Left ventricle myocardium inferior (tissue), 1 donor: ENCODE data around the gene AUTS2. TPM values are rescaled to one million over a fixed set of nuclear protein-coding genes. Genes with fewer than 3 reads are reported as not detected.

ENCODE experiments used
- DNase-seq: peaks from one replicate; pipeline ENCODE4 v3.0.0-alpha.2; 2020
- H3K27ac ChIP-seq: fragments of 200-600 bp; replicated peaks from 2 replicates; pipeline ENCODE4 v1.8.0; 2021
- H3K27me3 ChIP-seq: fragments of 200-600 bp; 2 replicates; pipeline ENCODE4 v1.8.0; 2021; ENCODE audit warnings: low read depth
- H3K36me3 ChIP-seq: fragments of 200-600 bp; 2 replicates; pipeline ENCODE4 v1.8.0; 2021
- H3K4me1 ChIP-seq: fragments of 200-600 bp; 2 replicates; pipeline ENCODE4 v1.8.0; 2021
- H3K4me3 ChIP-seq: fragments of 200-600 bp; 2 replicates; pipeline ENCODE4 v1.8.0; 2021; ENCODE audit warnings: mild to moderate bottlenecking, moderate library complexity
- H3K9me3 ChIP-seq: fragments of 200-600 bp; replicated peaks from 2 replicates; pipeline ENCODE4 v1.8.0; 2021
- CTCF ChIP-seq: fragments of 200-600 bp; IDR thresholded peaks from 2 replicates; pipeline ENCODE4 v1.8.0; 2021; ENCODE audit warnings: antibody characterized with exemption, mild to moderate bottlenecking, borderline replicate concordance
- intact Hi-C: fragments of 100-400 bp; cut with micrococcal nuclease; formaldehyde crosslinking; loops from one replicate; pipeline ENCODE4 v1.11.0; 2022
- total RNA-seq: library from RNA; stranded (reverse); fragmentation: NEBNext Ultra II Directional; extraction: Animal tissue kit (Norgen Biotek cat#: 25700); gene quantifications from one replicate; pipeline ENCODE4 v1.2.1, GENCODE V29; 2021
- donor health status: DM: no; HTN: yes; CAD: no; lungs with severe emphysema.

The AUTS2 gene
- total RNA-seq, 1 donor from 2014 or later: 10.5 TPM

DNA sequence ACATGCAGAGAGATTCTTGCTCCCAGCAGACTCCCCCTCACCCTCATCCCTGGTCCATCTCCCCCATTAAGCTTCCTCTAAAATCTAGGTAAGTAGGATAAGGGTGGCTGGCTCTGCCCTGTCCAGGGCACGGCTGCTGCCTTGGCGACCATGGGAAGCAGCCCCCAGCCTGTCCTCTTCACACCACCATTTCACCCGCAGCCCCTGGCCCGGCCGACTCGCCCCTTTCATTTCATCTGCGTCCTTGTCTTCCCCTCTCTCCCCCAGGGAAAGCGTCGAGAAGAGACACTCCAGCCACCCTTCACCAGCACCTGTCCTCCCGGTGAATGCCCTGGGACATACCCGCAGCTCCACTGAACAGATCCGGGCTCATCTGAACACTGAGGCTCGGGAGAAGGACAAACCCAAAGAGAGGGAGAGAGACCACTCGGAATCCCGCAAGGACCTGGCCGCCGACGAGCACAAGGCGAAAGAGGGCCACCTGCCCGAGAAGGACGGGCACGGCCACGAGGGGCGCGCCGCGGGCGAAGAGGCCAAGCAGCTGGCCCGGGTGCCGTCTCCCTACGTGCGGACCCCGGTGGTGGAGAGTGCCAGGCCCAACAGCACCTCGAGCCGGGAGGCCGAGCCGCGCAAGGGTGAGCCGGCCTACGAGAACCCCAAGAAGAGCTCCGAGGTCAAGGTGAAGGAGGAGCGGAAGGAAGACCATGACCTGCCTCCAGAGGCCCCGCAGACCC lies 1191.4 kb downstream of the AUTS2 start:
- Histone ChIP-seq H3K27me3 (no peaks in the 10 kb centered on the region), H3K4me1 (no peaks in the 10 kb centered on the region), H3K9me3 (no peaks in the 10 kb centered on the region), H3K36me3 (peaks cover 65% of the 10 kb centered on the region), H3K4me3 (no peak overlapping the region), H3K27ac (no peak overlapping the region)
- intact Hi-C loops: no loop called here
- no peak for DNase-seq
- no peak for TF ChIP-seq CTCF

DNA sequence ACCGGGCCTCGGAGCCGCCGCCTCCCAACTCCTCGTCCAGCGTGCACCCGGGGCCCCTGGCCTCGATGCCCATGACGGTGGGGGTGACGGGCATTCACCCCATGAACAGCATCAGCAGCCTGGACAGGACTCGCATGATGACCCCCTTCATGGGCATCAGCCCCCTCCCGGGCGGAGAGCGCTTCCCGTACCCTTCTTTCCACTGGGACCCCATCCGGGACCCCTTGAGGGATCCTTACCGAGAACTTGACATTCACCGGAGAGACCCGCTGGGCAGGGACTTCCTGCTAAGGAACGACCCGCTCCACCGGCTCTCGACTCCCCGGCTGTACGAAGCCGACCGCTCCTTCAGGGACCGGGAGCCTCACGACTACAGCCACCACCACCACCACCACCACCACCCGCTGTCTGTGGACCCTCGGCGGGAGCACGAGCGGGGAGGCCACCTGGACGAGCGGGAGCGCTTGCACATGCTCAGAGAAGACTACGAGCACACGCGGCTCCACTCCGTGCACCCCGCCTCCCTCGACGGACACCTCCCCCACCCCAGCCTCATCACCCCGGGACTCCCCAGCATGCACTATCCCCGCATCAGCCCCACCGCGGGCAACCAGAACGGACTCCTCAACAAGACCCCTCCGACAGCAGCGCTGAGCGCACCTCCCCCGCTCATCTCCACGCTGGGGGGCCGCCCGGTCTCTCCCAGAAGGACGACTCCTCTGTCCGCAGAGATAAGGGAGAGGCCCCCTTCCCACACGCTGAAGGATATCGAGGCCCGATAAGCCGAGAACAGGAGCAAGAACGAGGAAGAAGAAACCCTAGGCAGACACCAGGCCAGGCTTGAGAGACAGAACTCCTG lies 1192.2 kb downstream of the AUTS2 start:
- Histone ChIP-seq H3K27ac (no peak overlapping the region), H3K4me1 (no peaks in the 10 kb centered on the region), H3K9me3 (no peaks in the 10 kb centered on the region), H3K4me3 (no peak overlapping the region), H3K27me3 (no peaks in the 10 kb centered on the region), H3K36me3 (peaks cover 57% of the 10 kb centered on the region)
- DNase-seq: no peak
- no peak for TF ChIP-seq CTCF
- intact Hi-C loops: no loop called here

DNA sequence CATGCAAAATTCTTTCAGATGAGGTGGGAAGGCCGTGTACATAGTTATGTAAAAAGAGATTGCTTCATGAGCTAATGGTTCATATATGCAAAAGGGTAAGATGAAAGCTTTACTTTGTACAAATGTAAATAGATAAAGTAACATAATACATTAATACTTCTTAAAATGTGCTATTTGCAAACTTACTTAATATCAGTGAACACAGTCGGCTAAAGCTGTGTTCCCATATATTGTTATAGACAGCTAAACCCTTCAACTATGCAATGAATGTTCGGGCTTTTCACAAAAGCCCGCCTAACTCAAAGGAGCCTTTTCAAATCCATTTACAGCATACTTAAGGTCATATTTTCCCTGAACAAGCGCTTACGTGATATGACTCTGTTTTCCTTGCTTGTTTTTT lies 1193.1 kb downstream of the AUTS2 start:
- Histone ChIP-seq H3K36me3 (peaks cover 48% of the 10 kb centered on the region), H3K9me3 (no peaks in the 10 kb centered on the region), H3K4me3 (no peak overlapping the region), H3K27ac (no peak overlapping the region), H3K27me3 (no peaks in the 10 kb centered on the region), H3K4me1 (no peaks in the 10 kb centered on the region)
- no peak for DNase-seq
- intact Hi-C loops: no loop called here
- no peak for TF ChIP-seq CTCF

- Histone ChIP-seq H3K27ac (no peak overlapping the region), H3K9me3 (no peaks in the 10 kb centered on the region), H3K36me3 (peaks cover 34% of the 10 kb centered on the region), H3K27me3 (no peaks in the 10 kb centered on the region), H3K4me3 (no peak overlapping the region), H3K4me1 (no peaks in the 10 kb centered on the region)
- no peak for TF ChIP-seq CTCF
- no peak for DNase-seq
- intact Hi-C loops: no loop called here
Measured at GRCh38 chr7:70793060-70793459, 1194.8 kb downstream of the AUTS2 start.

DNA sequence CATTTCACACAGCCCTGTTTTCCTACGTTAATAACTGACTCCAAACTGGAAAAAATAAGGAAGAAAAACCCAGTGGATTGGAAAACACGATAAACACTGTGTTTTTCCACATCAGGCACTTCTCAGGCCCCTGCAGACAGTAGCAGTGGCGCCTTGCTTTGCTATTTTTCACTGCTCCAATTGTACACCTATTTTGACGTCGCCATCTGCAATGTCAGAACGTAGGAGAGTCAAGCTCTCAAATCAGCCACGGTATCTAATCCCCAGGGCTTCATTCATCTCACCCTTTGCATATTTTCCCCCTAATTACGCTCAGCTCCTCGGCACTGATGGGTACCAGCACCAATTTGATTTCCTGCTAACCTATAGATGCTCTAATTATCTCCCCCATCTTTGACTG lies 1195.5 kb downstream of the AUTS2 start:
- Histone ChIP-seq H3K4me3 (no peak overlapping the region), H3K36me3 (peaks cover 27% of the 10 kb centered on the region), H3K9me3 (no peaks in the 10 kb centered on the region), H3K27me3 (no peaks in the 10 kb centered on the region), H3K27ac (no peak overlapping the region), H3K4me1 (no peaks in the 10 kb centered on the region)
- DNase-seq: no peak
- intact Hi-C loops: no loop called here
- TF ChIP-seq CTCF: no peak
